Ovary (tissue), 3 donors: Measurements from ENCODE around the gene PRR23E.

Source experiments
- EP300 ChIP-seq: sonication (generic); formaldehyde crosslinking; IDR thresholded peaks from one replicate; pipeline ENCODE4 v1.6.1; 2017; ENCODE audit warnings: antibody characterized with exemption
- POLR2A ChIP-seq: fragments of 450-650 bp; IDR thresholded peaks from one replicate; pipeline ENCODE4 v1.6.1; 2017; ENCODE audit warnings: antibody characterized with exemption, mild to moderate bottlenecking, moderate library complexity
- TF ChIP-seq, protein P1 (sequence below), 3 donors: fragments of 450-650 bp in 2 of 3; fragments of 200-600 bp in 1 of 3; IDR thresholded peaks; one replicate each; pipeline versions ENCODE4 v1.5.1 to v1.8.0; 2016 to 2022; ENCODE audit warnings: antibody characterized with exemption in 3 of 3, mild to moderate bottlenecking in 1 of 3
- donor health status: DM: no; HTN: no; CAD: no.

- TF ChIP-seq, protein P1, sequence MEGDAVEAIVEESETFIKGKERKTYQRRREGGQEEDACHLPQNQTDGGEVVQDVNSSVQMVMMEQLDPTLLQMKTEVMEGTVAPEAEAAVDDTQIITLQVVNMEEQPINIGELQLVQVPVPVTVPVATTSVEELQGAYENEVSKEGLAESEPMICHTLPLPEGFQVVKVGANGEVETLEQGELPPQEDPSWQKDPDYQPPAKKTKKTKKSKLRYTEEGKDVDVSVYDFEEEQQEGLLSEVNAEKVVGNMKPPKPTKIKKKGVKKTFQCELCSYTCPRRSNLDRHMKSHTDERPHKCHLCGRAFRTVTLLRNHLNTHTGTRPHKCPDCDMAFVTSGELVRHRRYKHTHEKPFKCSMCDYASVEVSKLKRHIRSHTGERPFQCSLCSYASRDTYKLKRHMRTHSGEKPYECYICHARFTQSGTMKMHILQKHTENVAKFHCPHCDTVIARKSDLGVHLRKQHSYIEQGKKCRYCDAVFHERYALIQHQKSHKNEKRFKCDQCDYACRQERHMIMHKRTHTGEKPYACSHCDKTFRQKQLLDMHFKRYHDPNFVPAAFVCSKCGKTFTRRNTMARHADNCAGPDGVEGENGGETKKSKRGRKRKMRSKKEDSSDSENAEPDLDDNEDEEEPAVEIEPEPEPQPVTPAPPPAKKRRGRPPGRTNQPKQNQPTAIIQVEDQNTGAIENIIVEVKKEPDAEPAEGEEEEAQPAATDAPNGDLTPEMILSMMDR (IDR thresholded peaks at IDR 0.05), result no peak
- no peak for TF ChIP-seq POLR2A
- TF ChIP-seq EP300, result no peak
These were observed 45.7 kb downstream of the PRR23E start for GRCh38 chr3:127238602-127239001.
